ENCODE measurements around the gene LRFN3.
"Not testable (repeated sequence)": the region's sequence is repeated elsewhere in the genome, so short reads cannot be mapped to it uniquely, and the experiment has no call there.

The LRFN3 gene, protein sequence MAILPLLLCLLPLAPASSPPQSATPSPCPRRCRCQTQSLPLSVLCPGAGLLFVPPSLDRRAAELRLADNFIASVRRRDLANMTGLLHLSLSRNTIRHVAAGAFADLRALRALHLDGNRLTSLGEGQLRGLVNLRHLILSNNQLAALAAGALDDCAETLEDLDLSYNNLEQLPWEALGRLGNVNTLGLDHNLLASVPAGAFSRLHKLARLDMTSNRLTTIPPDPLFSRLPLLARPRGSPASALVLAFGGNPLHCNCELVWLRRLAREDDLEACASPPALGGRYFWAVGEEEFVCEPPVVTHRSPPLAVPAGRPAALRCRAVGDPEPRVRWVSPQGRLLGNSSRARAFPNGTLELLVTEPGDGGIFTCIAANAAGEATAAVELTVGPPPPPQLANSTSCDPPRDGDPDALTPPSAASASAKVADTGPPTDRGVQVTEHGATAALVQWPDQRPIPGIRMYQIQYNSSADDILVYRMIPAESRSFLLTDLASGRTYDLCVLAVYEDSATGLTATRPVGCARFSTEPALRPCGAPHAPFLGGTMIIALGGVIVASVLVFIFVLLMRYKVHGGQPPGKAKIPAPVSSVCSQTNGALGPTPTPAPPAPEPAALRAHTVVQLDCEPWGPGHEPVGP

GRCh38 chr19:35935911-35936737 lies at the start of gene LRFN3:
Gene LRFN3 (plus strand): TSS chr19:35936374. CDS start chr19:35939426, 3,052 bp downstream.
- DNase-seq (ENCODE audit: low read depth in 2 of 2), result peak; percentile 14 to 26

GRCh38 chr19:35887197-35887596 lies 49.0 kb upstream of the LRFN3 start:
- DNase-seq (ENCODE audit: low read depth in 2 of 2), result no peak

DNA sequence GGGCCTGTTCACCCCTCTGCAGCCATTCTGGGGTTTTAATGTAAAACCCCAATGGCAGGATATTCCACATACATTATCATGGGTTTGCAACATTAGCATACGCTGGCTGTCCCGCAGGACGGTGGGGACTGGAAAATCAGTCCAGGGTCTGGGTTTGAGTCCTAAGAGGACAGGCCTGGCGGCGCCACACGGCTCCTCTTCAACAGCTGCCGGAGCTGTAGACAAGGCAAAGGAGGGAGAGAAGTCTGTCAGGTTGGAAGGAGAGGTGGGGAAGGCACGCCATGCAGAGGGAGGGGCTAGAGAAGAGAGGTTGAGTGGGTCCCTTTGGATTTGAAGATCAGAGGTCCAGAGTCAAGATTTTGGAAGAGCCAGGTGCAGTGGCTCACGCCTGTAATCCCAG lies 47.8 kb upstream of the LRFN3 start:
- DNase-seq (ENCODE audit: low read depth in 2 of 2), result no peak

GRCh38 chr19:35889370-35890112 lies 46.6 kb upstream of the LRFN3 start:
- DNase-seq (ENCODE audit: low read depth in 2 of 2), result no peak

DNA sequence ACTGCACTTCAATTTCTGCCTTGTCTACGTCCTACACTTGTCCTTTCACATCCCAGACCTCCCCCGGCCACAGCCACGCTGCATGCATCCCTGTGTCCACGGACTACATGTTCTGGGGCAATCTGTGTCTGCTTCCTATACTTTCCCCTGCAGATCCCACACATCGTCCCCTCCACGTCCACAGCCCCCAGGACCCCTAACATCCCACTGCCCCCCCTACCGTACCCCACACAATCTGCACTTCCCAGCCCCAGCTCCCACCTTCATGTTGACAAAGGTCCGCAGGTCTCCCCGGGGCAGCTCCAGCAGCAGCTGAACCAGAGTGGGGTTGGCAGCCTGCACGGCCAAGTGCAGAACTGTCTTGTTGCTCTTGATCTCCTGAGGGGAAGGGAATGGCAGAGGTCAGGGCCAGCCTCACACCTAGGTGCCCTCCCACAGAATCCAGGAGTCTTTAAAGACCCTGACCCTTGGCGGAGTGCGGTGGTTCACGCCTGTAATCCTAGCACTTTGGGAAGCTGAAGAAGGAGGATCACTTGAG lies 46.0 kb upstream of the LRFN3 start:
- no peak for DNase-seq (ENCODE audit: low read depth in 2 of 2)

DNA sequence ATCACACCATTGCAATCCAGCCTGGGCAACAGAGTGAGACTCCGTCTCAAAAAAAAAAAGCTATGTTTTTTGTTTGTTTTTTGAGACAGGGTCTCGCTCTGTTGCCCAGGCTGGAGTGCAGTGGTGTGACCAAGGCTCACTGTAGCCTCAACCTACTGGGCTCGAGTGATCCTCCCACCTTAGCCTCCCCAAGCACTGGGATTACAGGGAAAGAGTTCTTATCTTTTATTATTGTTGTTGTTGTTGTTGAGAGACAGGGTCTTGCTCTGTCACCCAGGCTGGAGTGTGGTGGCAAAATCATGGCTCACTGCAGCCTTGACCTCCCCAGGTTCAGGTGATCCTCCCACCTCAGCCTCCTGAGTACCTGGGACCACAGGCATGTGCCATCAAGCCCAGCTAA lies 44.4 kb upstream of the LRFN3 start:
- not testable (repeated sequence) for DNase-seq (ENCODE audit: low read depth in 2 of 2)

- DNase-seq (ENCODE audit: low read depth in 2 of 2), result no peak
These were observed 41.8 kb upstream of the LRFN3 start for GRCh38 chr19:35894342-35894741.

DNA sequence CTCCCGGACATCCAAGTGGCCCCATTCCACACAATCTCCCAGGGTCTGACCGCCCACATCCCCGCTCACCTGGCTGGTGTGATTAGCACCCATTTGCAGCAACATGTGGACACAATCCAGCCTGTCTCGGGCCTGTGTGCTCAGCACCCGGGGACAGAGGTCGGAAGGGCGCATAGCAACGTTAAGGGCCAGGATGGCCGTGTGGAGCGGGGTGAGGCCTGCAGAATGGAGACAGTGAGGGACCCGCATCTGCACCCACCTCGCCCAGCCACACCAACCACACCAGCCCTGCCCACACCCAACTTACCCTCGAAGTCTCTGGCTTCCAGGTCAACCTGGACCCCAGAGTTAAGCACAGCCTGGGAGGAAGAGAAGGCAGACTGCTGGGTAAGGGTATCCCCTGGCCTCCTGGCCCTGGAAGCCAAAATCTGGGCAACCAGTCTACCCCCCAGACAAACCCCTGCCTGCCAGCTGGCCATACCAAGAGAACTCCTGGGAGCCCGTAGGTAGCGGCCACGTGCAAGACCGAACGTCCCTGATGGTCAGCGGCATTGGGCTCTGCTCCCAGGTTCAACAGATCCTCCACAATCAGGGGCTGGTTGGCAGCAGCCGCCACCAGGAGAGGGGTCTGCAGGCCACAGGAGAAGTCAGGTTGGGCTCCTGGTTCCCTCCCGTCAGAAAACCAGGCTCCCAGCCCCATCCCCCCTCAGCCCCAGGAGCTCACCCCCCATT lies 40.1 kb upstream of the LRFN3 start:
- DNase-seq (ENCODE audit: low read depth in 2 of 2), result no peak

GRCh38 chr19:35896643-35897040 lies 39.5 kb upstream of the LRFN3 start:
- DNase-seq (ENCODE audit: low read depth in 2 of 2), result no peak

DNA sequence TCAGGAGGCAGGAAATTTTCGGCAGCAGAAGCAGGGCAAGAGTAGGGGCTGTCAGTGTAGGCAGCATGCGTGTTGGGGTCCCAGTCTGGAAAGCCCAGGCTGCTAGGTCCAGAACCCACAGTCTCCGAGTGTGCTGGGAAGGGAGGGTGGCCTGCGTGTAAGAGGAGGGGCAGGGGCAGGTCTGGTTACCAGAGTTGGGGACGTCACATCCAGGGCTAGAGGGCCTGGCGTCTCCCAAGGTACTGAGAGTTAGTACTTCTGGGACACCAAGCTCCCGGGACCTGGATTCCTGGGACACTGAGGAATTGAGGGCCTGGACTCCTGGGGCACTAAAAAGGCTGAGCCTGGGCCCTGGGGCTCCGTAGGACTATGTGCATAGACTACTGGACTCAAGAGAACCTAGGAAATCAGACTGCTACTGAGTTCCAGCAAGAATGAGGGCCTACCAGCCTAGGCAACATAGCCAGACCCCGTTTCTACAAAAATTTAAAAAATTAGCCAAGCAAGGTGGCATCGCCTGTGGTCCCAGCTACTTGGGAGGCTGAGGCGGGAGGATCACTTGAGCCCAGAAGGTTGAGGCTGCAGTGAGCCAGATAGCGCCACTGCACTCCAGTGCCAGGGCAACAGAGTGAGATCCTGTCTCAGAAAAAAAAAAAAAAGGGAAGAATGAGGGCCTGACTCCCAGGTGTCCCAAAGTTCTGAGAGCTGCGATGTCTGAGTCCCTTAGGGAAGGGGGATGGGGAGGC lies 38.3 kb upstream of the LRFN3 start:
- no peak for DNase-seq (ENCODE audit: low read depth in 2 of 2)

GRCh38 chr19:35898499-35898809 lies 37.7 kb upstream of the LRFN3 start:
- no peak for DNase-seq (ENCODE audit: low read depth in 2 of 2)

- DNase-seq (ENCODE audit: low read depth in 2 of 2), result peak; percentile 19 to 36
These were observed 36.5 kb upstream of the LRFN3 start for GRCh38 chr19:35899547-35900214.

DNA sequence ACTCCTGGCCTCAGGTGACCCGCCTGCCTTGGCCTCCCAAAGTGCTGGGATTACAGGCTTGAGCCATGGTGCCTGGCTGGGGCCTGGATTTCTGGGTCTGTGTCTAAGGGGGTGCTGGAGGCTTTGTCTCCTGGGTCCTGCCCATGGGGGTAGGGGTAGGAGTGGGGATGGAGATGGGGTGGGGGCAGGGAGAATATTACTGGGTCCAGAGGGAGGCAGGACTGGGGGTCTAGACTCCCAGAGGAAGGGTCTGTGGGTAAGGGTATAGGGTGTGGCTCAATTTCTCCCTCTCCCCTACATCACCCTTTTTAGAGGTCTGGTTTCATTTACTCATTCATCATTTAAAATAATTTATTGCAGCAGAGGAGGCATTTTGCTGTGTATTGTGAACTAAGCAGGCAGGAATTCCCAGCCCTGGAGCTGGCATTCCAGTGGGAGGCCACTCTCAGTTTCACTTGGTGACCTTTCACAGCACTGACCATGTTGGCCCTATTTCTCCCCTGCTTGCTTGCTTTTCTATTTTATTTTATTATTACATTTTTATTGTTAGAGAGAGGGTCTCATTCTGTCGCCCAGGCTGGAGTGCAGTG lies 35.0 kb upstream of the LRFN3 start:
- DNase-seq (ENCODE audit: low read depth in 2 of 2), result no peak

- DNase-seq (ENCODE audit: low read depth in 2 of 2), result no peak
These were observed 34.1 kb upstream of the LRFN3 start, which contains the start of gene HCST for GRCh38 chr19:35901854-35902661. Gene HCST (plus strand): TSS chr19:35902529. CDS start chr19:35902594, 65 bp downstream.

- no peak for DNase-seq (ENCODE audit: low read depth in 2 of 2)
These were observed 33.2 kb upstream of the LRFN3 start for GRCh38 chr19:35902870-35903475.

DNA sequence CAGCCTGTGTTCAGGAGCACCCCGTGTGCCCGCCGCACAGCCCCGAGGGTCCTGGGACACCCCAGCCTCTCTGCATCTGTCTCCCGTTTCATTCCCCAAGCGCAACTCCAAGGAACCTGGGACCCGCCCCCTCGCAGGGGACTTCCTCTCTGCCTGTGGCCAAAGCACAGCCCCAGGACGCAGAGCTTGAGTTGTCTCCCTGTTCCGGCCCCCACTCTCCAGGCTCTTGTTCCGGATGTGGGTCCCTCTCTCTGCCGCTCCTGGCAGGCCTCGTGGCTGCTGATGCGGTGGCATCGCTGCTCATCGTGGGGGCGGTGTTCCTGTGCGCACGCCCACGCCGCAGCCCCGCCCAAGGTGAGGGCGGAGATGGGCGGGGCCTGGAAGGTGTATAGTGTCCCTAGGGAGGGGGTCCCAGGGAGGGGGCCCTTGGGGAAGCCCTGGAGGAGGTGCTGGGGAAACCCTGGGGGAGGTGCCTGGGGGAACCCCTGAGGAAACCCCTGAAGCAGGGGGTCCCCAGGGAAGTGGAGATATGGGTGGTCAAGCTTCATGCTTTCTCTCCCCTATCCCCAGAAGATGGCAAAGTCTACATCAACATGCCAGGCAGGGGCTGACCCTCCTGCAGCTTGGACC lies 32.5 kb upstream of the LRFN3 start:
- peak in 1 of 2 experiments; percentile 15 for DNase-seq (ENCODE audit: low read depth in 2 of 2)

- DNase-seq (ENCODE audit: low read depth in 2 of 2), result no peak
These were observed 31.7 kb upstream of the LRFN3 start for GRCh38 chr19:35904311-35905068.

Measured in fibroblast of skin of left biceps (primary cell).